GM21381 (cell line): ENCODE measurements around the gene HCST.
A peak's percentile ranks its signal among the peaks of the same experiment; 100 is the strongest.
"Not testable (repeated sequence)": the region's sequence is repeated elsewhere in the genome, so short reads cannot be mapped to it uniquely, and the experiment has no call there.

Experiments
- ATAC-seq: cut with Tn5 transposase; IDR thresholded peaks from one replicate; pipeline ENCODE4 v1.9.1; 2021; ENCODE audit warnings: mild to moderate bottlenecking, moderate library complexity; ENCODE audit not compliant: unreplicated experiment

HCST gene

DNA sequence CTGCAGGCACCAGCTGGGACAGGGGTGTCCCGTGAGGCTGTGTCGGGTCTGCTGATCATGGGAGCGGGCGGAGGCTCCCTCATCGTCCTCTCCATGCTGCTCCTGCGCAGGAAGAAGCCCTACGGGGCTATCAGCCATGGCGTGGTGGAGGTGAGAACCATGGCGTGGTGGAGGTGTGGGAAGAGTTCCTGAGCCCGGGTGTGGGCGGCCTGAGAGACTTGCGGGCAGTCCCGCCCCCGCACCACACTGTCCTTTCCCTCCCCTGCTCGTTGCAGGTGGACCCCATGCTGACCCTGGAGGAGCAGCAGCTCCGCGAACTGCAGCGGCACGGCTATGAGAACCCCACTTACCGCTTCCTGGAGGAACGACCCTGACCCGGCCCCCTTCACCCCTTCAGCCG is 23.3 kb upstream of the HCST start:
- ATAC-seq: no peak

DNA sequence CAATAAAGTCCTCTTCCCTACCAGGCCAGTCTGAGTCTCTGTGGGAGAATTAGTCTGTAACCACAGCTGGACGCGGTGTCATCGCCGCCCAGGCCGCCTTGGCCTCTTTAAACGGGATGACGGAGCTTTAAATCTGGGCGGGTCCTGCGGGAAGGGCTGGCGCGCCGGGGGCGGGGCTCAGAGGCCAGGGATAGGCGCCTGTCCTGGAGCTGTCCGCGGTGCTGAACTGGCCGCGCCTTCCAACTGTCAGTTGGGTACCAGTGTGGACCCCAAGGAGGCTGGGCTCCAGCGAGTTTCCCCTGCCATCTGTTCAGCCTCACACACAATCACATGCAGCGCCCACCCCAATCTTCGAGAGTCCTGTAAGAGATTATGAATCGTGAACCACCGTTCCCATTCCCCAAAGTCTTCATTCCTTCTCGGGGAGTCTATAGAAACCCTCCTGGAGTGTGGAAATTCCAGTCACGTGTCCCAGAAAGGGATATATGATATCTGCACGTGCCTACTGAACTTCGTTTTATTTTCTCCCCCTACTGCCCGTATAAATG is 22.5 kb upstream of the HCST start:
- peak; percentile 57 for ATAC-seq

DNA sequence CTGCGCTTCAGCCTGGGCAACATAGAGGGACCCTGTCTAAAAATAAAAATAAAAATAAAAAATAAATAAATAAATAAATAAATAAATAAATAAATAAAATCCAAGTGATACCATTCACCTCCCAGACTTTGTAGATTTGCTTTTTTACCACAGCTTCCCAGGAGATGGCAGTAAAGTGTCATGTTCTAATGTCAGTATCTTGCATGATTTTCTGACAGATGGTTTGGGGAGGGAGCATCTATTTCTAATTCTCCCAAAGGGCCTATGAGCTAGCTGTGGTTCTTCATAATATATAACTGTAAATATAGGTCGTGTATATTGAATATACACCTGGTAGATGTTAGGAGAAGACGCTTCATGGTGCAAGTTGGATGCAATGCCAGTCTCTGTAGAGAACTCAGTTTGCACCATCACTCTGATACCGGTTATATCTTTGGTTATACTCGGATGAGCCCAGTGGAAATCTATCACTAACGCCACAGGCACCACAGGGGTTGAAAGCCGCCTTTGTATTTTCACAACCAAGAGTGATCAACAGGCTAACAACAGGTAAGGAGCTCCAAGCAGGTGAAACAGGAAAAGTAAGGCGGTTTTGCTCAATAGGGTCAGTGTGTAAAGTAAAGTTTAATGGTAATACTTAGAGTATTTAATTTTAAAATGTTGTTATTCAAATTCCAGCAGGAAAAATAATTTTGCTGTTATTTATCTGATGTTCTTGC is 20.1 kb upstream of the HCST start:
- ATAC-seq: no peak

DNA sequence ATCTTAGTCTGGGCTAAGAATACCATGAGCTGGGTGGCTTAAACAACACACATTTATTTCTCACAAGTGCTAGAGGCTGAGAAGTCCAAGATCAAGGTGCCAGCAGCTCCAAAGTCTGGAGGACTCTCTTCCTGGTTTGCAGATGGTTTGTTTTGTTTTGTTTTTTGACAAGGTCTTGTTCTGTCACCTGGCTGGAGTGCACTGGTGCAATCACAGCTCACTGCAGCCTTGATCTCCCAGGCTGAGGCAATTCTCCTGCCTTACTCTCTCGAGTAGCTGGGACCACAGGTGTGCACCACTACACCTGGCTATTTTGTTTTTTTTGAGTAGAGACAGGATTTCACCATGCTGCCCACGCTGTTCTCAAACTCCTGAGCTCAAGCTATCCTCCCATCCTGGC is 18.4 kb upstream of the HCST start:
- no peak for ATAC-seq

DNA sequence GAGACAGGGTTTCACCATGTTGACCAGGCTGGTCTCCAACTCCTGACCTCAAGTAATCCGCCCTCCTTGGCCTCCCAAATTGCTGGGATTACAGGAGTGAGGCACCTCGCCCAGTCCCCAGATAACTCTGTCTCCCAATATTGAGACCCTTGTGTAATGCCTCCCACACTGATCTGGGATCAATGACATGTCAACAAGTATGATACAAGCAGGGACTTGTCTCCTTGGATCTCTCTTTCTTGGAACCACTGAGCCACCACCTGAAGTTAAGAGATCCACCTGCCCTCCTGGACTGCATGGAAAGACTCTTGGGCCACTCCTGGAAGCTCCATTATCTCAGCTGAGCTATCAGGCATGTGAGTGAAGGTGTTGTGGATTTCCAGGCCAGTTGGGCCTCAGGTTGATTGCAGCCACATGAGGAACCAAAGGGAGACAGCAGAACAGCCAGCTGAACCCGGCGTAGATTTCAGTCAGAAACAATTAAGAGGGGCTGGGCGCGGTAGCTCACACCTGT is 17.0 kb upstream of the HCST start:
- no peak for ATAC-seq

DNA sequence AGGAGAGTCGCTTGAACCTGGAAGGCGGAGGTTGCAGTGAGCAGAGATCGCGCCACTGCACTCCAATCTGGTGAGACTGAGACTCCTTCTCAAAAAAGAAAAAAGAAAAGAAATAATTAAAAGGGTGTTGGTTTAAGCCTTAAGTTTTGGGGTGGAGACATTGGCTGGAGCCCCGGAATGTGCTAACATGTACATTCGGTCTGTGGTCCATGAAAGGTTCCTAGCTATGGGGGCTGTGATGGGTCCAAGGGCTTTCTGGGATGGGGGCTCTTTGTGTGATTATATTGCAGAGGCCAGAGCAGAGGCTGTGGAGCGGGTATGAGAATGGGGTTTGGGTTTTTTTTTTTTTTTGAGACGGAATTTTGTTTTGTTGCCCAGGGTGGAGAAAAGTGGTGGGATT is 16.4 kb upstream of the HCST start:
- no peak for ATAC-seq

DNA sequence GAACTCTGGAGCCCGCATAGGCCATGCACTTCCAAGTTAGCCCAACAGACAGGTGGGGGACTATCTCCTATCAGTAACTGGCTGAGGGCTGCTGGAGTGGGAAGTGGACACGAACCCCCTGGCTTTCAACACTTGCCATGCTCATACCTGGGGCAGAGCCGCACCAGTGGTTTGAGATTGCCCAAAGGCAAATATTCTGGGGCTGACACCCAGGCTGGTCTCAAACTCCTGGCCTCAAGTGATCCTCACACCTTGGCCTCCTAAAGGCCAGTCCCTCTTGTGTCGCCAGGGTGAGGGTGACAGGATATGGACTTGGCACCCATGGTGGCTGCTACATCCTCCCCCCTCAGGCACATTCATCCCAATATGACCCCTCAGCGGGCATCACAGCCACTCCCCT is 15.1 kb upstream of the HCST start:
- no peak for ATAC-seq

DNA sequence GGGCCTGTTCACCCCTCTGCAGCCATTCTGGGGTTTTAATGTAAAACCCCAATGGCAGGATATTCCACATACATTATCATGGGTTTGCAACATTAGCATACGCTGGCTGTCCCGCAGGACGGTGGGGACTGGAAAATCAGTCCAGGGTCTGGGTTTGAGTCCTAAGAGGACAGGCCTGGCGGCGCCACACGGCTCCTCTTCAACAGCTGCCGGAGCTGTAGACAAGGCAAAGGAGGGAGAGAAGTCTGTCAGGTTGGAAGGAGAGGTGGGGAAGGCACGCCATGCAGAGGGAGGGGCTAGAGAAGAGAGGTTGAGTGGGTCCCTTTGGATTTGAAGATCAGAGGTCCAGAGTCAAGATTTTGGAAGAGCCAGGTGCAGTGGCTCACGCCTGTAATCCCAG is 13.9 kb upstream of the HCST start:
- no peak for ATAC-seq

DNA sequence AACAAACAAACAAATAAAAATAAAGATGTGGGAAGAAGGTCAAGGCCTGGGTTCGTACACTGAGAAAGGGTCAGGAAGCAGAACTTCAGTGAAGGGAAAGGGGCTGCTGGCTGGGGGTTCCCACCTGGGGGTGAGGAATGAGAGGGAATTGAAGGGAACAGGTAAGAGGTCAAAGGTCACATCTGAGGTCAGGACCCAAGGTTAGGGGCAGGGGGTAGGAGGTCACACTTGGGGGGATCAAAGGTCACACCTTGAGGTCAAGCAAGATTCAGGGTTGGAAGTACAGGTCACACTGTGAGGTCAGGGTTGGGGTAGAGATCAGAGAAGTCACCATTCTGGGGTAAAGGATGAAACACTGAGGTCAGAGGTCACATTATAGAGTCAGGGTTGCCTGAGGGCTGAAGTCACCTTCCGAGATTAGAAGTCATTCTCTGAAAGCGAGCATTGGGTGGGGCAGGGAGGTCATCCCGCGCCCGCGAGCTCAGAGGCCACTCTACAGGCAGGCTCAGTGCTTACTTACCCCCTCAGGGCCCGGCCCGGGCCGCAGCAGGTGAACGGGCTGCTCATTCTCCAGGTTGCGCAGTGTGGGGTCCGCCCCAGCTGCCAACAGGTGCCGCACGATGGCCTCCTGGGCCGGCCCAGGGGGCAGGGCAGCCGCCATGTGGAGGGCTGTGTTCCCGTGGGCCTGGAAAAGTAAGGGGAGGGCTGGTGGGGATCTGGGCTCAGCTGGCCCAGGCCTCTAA is 12.8 kb upstream of the HCST start:
- ATAC-seq: no peak

DNA sequence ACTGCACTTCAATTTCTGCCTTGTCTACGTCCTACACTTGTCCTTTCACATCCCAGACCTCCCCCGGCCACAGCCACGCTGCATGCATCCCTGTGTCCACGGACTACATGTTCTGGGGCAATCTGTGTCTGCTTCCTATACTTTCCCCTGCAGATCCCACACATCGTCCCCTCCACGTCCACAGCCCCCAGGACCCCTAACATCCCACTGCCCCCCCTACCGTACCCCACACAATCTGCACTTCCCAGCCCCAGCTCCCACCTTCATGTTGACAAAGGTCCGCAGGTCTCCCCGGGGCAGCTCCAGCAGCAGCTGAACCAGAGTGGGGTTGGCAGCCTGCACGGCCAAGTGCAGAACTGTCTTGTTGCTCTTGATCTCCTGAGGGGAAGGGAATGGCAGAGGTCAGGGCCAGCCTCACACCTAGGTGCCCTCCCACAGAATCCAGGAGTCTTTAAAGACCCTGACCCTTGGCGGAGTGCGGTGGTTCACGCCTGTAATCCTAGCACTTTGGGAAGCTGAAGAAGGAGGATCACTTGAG is 12.1 kb upstream of the HCST start:
- no peak for ATAC-seq

DNA sequence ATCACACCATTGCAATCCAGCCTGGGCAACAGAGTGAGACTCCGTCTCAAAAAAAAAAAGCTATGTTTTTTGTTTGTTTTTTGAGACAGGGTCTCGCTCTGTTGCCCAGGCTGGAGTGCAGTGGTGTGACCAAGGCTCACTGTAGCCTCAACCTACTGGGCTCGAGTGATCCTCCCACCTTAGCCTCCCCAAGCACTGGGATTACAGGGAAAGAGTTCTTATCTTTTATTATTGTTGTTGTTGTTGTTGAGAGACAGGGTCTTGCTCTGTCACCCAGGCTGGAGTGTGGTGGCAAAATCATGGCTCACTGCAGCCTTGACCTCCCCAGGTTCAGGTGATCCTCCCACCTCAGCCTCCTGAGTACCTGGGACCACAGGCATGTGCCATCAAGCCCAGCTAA is 10.5 kb upstream of the HCST start:
- ATAC-seq: not testable (repeated sequence)

DNA sequence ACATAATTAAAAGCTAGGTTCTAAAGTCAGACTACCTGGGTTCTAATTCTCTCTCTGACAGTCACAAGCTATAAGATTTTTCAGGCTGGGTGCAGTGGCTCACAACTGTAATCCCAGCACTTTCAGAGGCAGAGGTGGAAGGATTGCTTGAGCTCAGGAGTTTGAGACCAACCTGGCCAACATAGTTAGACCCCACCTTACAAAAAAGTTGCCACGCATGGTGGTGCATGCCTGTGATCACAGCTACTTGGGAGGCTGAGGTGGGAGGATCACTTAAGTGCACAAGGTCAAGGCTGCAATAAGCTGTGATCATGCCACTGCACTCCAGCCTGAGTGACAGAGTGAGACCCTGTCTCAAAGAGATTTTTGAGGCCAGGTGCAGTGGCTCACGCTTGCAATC is 8.0 kb upstream of the HCST start:
- ATAC-seq: no peak

DNA sequence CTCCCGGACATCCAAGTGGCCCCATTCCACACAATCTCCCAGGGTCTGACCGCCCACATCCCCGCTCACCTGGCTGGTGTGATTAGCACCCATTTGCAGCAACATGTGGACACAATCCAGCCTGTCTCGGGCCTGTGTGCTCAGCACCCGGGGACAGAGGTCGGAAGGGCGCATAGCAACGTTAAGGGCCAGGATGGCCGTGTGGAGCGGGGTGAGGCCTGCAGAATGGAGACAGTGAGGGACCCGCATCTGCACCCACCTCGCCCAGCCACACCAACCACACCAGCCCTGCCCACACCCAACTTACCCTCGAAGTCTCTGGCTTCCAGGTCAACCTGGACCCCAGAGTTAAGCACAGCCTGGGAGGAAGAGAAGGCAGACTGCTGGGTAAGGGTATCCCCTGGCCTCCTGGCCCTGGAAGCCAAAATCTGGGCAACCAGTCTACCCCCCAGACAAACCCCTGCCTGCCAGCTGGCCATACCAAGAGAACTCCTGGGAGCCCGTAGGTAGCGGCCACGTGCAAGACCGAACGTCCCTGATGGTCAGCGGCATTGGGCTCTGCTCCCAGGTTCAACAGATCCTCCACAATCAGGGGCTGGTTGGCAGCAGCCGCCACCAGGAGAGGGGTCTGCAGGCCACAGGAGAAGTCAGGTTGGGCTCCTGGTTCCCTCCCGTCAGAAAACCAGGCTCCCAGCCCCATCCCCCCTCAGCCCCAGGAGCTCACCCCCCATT is 6.3 kb upstream of the HCST start:
- ATAC-seq: no peak

DNA sequence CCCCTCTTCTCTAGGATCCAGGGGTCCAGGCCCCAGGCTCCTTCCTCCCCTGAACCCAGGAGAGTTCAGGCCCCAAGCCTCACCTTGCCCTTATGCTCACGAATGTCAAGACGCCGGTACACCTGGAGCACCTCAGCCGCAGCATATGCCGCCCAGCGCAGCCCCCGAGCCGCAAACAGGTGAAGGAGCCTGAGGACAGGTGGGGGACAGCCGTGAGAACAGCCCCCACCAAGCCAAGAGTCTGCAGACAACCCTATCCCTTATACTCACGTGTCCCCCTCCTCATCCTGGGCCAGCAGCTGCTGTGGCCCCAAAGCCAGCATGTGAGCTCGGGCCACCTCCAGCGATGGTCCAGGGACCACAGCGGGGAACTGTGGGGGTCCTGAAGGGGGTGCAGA is 5.7 kb upstream of the HCST start:
- no peak for ATAC-seq

DNA sequence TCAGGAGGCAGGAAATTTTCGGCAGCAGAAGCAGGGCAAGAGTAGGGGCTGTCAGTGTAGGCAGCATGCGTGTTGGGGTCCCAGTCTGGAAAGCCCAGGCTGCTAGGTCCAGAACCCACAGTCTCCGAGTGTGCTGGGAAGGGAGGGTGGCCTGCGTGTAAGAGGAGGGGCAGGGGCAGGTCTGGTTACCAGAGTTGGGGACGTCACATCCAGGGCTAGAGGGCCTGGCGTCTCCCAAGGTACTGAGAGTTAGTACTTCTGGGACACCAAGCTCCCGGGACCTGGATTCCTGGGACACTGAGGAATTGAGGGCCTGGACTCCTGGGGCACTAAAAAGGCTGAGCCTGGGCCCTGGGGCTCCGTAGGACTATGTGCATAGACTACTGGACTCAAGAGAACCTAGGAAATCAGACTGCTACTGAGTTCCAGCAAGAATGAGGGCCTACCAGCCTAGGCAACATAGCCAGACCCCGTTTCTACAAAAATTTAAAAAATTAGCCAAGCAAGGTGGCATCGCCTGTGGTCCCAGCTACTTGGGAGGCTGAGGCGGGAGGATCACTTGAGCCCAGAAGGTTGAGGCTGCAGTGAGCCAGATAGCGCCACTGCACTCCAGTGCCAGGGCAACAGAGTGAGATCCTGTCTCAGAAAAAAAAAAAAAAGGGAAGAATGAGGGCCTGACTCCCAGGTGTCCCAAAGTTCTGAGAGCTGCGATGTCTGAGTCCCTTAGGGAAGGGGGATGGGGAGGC is 4.5 kb upstream of the HCST start:
- ATAC-seq: no peak

DNA sequence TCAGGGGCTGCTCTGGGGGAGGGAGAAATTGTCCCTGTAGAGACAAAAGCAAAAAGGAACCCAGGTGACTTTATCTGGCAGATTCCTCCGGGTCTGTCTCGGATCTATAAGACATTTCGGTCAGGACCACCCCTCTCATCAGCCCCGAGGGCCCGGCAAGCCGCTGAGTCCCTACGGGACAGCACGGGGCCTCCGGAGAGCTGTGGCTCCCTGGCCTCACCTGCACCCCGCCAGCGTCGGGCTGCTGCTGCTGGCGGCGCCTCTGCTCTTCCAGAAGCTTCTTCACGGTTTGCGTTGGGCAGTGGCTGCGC is 3.9 kb upstream of the HCST start:
- no peak for ATAC-seq

DNA sequence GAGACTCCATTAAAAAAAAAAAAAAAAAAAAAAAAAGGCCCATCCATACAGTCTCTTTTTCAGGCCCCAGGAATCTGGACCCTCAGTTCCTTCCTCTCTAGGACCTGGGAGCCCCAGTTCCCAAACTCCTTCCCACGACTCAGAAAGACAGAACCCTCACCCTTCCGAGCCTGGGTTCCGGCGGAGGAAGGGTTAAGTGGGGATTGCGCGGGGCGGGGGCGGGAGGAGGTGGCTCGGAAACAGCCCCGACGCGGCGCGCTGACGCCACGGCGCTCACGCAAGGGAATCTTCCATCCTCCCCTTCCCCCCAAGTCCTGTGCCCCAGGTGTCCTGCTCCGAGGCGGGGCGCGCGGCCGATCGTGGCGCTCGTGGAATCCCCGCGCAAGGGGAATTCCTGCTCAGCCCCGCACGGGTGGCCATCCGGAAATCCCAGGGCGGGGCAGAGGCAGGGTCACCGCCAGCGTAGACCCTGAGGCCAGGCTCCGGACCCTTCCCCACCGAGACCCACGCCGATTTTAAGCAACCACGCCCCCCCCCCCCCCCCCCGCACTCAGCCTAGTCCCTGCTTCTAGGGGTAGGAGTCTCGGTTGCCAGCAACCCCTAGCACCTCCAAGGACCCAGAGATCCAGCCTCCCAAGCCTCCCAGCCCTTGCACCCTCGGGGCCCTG is 2.6 kb upstream of the HCST start:
- ATAC-seq: peak; percentile 38

DNA sequence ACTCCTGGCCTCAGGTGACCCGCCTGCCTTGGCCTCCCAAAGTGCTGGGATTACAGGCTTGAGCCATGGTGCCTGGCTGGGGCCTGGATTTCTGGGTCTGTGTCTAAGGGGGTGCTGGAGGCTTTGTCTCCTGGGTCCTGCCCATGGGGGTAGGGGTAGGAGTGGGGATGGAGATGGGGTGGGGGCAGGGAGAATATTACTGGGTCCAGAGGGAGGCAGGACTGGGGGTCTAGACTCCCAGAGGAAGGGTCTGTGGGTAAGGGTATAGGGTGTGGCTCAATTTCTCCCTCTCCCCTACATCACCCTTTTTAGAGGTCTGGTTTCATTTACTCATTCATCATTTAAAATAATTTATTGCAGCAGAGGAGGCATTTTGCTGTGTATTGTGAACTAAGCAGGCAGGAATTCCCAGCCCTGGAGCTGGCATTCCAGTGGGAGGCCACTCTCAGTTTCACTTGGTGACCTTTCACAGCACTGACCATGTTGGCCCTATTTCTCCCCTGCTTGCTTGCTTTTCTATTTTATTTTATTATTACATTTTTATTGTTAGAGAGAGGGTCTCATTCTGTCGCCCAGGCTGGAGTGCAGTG is 1.2 kb upstream of the HCST start:
- no peak for ATAC-seq

DNA sequence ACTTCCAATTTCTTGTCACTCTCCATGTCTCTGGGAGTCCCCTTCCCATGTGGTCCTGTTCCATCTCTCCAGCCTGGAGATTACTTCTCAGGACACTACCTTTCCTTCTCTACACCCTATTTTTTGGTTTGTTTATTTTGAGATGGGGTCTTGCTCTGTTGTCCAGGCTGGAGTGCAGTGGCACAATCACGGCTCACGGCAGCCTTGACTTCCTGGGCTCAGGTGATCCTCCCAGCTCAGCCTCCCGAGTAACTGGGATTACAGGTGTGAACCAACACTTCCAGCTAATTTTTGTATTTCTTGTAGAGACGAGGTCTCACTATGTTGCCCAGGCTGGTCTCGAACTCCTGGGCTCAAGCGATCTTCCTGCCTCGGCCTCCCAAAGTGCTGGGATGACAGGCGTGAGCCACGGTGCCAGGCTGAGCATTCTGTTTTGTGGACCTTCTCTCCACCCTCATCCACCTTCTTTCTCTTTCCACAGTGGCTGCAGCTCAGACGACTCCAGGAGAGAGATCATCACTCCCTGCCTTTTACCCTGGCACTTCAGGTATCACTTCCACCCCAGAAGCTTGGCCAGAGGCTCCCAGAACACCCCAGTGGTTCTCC is 644 bp downstream of the HCST start:
- ATAC-seq: no peak
